GM10847 (cell line): Measurements from ENCODE around the gene TMEM238L.

Experiments
- POLR2A ChIP-seq: IDR thresholded peaks from 2 replicates; pipeline ENCODE4 v1.6.1; 2011; ENCODE audit not compliant: insufficient read length; ENCODE audit errors: extremely low read depth

The TMEM238L gene

DNA sequence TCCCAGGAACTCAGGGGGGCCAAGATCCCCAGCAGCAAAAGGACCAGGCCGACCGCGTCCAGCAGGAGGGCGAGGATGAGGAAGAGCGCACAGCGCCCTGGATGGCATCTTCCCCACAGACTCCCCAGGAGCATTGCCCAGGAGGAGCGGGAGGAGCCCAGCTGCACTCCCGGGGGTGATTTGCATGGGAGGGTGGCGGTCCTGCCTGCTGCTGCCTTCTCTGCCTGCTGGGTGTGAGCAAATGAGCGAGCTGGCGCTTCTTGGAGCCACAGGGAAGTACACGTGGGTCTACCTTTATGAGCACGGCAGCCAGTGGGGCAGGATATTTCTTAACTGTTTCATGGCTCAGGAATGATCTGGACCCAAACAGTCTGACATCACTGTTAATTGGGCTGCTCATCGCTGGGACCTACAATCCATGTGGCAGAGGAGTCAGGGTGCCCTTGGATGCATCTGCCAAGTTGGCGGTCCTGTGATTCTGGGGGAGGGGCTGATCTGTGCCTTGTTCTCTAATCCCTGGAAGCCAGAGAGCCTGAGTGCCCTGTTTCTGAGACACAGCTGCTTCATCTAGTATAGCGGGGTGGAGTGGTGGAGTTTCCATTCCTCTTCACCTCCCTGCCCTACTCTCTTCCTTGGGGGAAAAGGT lies at the start of gene TMEM238L:
Gene TMEM238L (minus strand): TSS at position 270 of the 646 bp plus-strand sequence. CDS start 136 bp downstream, at position 134.
- no peak for TF ChIP-seq POLR2A

- TF ChIP-seq POLR2A, result no peak
These were observed 41.5 kb upstream of the TMEM238L start for GRCh38 chr17:10845388-10845751.

GRCh38 chr17:10844621-10845387 lies 40.9 kb upstream of the TMEM238L start:
- no peak for TF ChIP-seq POLR2A

- TF ChIP-seq POLR2A, result no peak
These were observed 39.9 kb upstream of the TMEM238L start for GRCh38 chr17:10843811-10844210.

- TF ChIP-seq POLR2A, result no peak
These were observed 38.8 kb upstream of the TMEM238L start for GRCh38 chr17:10842658-10843057.

- no peak for TF ChIP-seq POLR2A
These were observed 34.8 kb upstream of the TMEM238L start for GRCh38 chr17:10838682-10839081.

GRCh38 chr17:10837921-10838320 lies 34.0 kb upstream of the TMEM238L start, which contains the start of gene PIRT:
Gene PIRT, minus strand, starts transcription at chr17:10838087. Its CDS starts 12,442 bp downstream, at chr17:10825645.
- TF ChIP-seq POLR2A, result no peak

- no peak for TF ChIP-seq POLR2A
These were observed 33.2 kb upstream of the TMEM238L start for GRCh38 chr17:10836966-10837590.

DNA sequence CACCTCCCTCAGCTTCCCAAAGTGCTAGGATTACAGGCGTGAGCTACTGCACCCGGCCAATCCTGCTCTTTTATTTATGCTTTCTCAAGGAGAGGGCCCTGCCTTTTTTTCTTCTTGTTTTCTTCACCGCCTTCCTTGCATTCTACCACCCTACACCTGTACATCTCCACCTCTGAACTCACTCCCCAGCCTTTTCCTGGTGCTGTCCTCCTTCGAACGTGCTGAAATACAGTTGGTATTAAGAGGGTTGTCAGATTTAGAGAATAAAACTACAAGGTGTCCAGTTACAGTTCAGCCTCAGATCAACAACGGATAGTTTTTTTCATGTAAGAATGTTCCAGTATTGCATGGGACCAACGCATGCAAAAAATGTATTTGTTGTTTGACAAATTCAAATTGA lies 32.2 kb upstream of the TMEM238L start:
- no peak for TF ChIP-seq POLR2A

GRCh38 chr17:10831696-10832095 lies 27.8 kb upstream of the TMEM238L start:
- TF ChIP-seq POLR2A, result no peak

DNA sequence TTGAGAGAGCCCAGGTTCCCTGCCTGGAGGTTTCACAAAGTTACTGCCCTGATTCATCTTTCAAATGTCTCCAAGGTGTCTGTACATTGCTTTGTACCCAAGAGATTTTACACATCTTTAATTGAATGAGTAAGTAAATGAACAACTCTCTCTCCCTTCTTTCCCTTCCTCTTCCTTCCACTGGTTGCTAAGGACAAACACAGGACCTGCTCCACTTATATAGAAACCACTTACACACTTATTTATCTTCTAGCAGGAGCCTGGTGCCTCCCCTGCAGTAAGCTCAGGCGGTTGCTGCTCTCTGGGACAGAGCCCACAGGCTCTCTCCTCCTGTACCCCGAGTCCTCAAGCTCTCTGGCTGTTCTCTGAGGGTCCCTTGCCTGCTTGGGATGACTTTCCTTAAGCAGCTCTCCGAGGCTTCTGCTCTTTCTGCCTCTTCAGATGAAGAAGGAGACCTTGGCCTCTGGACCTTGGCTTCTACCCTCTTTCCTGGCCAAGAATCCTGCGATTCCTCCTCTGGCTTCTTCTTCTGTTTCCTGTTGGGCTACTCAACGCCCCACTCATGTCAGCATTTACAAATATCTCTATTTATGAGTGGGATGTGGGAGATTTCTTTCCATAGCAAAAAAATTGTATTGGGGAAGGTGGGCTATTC lies 24.1 kb upstream of the TMEM238L start:
- no peak for TF ChIP-seq POLR2A

- no peak for TF ChIP-seq POLR2A
These were observed 21.0 kb upstream of the TMEM238L start for GRCh38 chr17:10824874-10825273.

DNA sequence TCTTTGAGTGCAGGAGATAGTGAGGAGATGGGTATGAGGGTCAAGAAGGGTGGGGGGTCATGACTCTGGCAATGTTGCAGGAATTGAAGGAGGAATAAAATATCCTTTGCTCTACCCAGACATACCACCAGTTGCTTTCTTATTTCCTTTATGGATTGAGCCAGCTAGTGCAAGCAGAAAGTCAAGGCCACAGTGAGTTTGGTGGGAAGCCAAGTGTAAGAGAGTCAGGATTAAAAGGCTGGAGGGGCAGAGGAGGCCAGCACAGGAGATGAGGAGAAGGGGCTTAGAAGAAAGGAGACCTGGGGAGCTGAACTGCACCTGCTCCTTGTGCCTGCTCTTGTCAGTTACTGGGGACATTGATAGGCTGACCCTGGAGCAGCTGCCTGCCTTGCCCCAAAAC lies 17.9 kb upstream of the TMEM238L start:
- TF ChIP-seq POLR2A, result no peak

- TF ChIP-seq POLR2A, result no peak
These were observed 17.2 kb upstream of the TMEM238L start for GRCh38 chr17:10821054-10821453.

- no peak for TF ChIP-seq POLR2A
These were observed 11.4 kb upstream of the TMEM238L start for GRCh38 chr17:10815319-10815718.

DNA sequence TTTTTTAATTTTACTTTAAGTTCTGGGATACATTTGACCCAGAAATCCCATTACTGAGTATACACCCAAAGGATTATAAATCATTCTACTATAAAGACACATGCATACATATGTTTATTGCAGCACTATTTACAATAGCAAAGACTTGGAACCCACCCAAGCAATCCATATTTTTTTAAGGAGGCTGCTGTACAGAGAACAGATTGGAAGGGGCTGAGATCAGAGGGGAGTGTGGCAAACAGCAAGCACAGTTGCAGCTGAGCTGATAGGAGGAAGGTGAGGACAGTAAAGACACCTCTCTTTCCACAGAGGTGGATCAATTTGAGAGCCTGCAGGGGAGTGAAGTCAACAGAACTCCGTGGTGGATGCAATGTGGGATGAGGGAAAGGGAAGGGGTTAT lies 10.2 kb upstream of the TMEM238L start:
- TF ChIP-seq POLR2A, result no peak

DNA sequence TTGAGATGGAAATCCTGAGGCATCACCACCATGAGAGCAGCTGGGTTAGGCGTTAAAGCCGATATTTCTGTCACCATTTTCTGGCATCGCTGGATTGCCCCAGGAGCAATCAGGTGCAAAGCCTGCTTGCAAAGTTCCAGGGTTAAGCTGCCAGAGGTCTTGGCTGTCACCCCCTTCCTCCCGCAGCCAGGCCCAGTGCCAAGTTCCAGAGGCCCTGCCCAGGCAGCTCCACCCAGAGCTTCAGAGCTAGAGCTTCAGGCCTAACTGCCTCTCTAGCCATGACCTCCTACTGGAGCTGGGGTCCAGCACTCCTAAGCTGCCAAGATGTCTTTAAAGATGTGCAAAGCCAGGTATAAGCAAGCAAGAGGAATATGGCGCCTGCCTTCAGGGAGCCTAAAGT lies 8.8 kb upstream of the TMEM238L start:
- no peak for TF ChIP-seq POLR2A
